SK-N-SH (cell line): ENCODE results near the gene APOE. TPM values are rescaled to one million over a fixed set of nuclear protein-coding genes. Genes with fewer than 3 reads are reported as not detected.

Experiments
- CTCF ChIA-PET: fragments of 300-600, 350-600 bp; formaldehyde crosslinking; extraction: SDS; loops from one replicate; lab custom pipeline; 2021; lab: Yijun Ruan, JAX
- POLR2A ChIA-PET: fragments of 350-600 bp; sonication (Branson Sonifier 250); formaldehyde crosslinking; extraction: SDS; loops from one replicate; lab custom pipeline; 2020; ENCODE audit warnings: antibody characterized with exemption, inconsistent platforms; lab: Yijun Ruan, JAX
- DNase-seq: peaks from one replicate; pipeline ENCODE4 v3.0.0; 2012
- H2AFZ ChIP-seq: fragments of 200-600 bp; sonication (generic); 2 replicates; pipeline ENCODE4 v1.8.1; 2016; ENCODE audit warnings: antibody characterized with exemption, mild to moderate bottlenecking, low read depth
- H3F3A ChIP-seq: fragments of 200-600 bp; sonication (generic); replicated peaks from 2 replicates; pipeline ENCODE3; 2016; ENCODE audit warnings: antibody characterized with exemption, mild to moderate bottlenecking; ENCODE audit not compliant: insufficient read depth
- H3K27ac ChIP-seq, 2 experiments: fragments of 200-500 bp in 1 of 2; fragments of 200-600 bp in 1 of 2; sonication (Bioruptor generic) in 1 of 2; sonication (generic), shearing (Covaris generic) in 1 of 2; 2 replicates each; pipeline versions ENCODE4 v1.5.1 to v1.6.1; 2014 to 2016; ENCODE audit warnings: low read depth in 2 of 2, inconsistent platforms in 1 of 2, low read length in 1 of 2, mild to moderate bottlenecking in 1 of 2, mixed read lengths in 1 of 2
- H3K27me3 ChIP-seq: fragments of 200-600 bp; sonication (generic), shearing (Covaris generic); 2 replicates; pipeline ENCODE4 v1.6.1; 2016; ENCODE audit warnings: mixed run types; ENCODE audit not compliant: insufficient read depth
- H3K36me3 ChIP-seq, 2 experiments: fragments of 200-500 bp in 1 of 2; fragments of 200-600 bp in 1 of 2; sonication (Bioruptor generic) in 1 of 2; sonication (generic) in 1 of 2; replicated peaks in 1 of 2; 2 replicates each; pipeline versions ENCODE3 to v1.5.1; 2014 to 2016; ENCODE audit warnings: low read length in 1 of 2, mild to moderate bottlenecking in 1 of 2; ENCODE audit not compliant: insufficient read depth in 2 of 2, control insufficient read depth in 1 of 2
- H3K4me1 ChIP-seq, 2 experiments: fragments of 200-500 bp in 1 of 2; fragments of 200-600 bp in 1 of 2; sonication (Bioruptor generic) in 1 of 2; sonication (generic), shearing (Covaris generic) in 1 of 2; 2 replicates each; pipeline versions ENCODE4 v1.5.1 to v1.6.1; 2014 to 2016; ENCODE audit warnings: low read depth in 1 of 2, low read length in 1 of 2, mixed run types in 1 of 2; ENCODE audit not compliant: insufficient read depth in 2 of 2, control insufficient read depth in 1 of 2
- H3K4me2 ChIP-seq: fragments of 200-600 bp; sonication (generic), shearing (Covaris generic); 2 replicates; pipeline ENCODE4 v1.6.1; 2017; ENCODE audit warnings: mixed run types
- H3K4me3 ChIP-seq, 2 experiments: fragments of 200-500 bp in 1 of 2; fragments of 200-600 bp in 1 of 2; sonication (Bioruptor generic) in 1 of 2; sonication (generic), shearing (Covaris generic) in 1 of 2; 2 replicates each; pipeline versions ENCODE4 v1.5.1 to v1.8.1; 2014 to 2016; ENCODE audit warnings: low read depth in 2 of 2, inconsistent platforms in 1 of 2, low read length in 1 of 2, mild to moderate bottlenecking in 1 of 2, mixed read lengths in 1 of 2, moderate library complexity in 1 of 2
- H3K79me2 ChIP-seq: fragments of 200-600 bp; sonication (generic); 2 replicates; pipeline ENCODE4 v1.8.1; 2017; ENCODE audit warnings: mild to moderate bottlenecking; ENCODE audit not compliant: insufficient read depth
- H3K9ac ChIP-seq: fragments of 200-600 bp; sonication (generic); 2 replicates; pipeline ENCODE4 v1.6.1; 2017; ENCODE audit warnings: mixed run types
- H3K9me2 ChIP-seq: fragments of 200-600 bp; sonication (generic); 2 replicates; pipeline ENCODE4 v1.6.1; 2017; ENCODE audit warnings: mixed run types
- H3K9me3 ChIP-seq: fragments of 200-600 bp; sonication (generic); 2 replicates; pipeline ENCODE4 v1.6.1; 2017; ENCODE audit warnings: mixed run types, mild to moderate bottlenecking, moderate library complexity
- H4K20me1 ChIP-seq: fragments of 200-600 bp; sonication (generic); 2 replicates; pipeline ENCODE4 v1.6.1; 2017; ENCODE audit warnings: mild to moderate bottlenecking, mixed run types; ENCODE audit not compliant: insufficient read depth
- ELF1 ChIP-seq: IDR thresholded peaks from 2 replicates; pipeline ENCODE4 v1.4.0; 2012
- EZH2phosphoT487 ChIP-seq: fragments of 200-600 bp; sonication (generic); IDR thresholded peaks from 2 replicates; pipeline ENCODE4 v1.6.1; 2017; ENCODE audit warnings: low read depth, mixed run types, mild to moderate bottlenecking, antibody characterized with exemption, moderate library complexity, borderline replicate concordance
- FOXJ3 ChIP-seq: sonication (generic); formaldehyde crosslinking; IDR thresholded peaks from 2 replicates; pipeline ENCODE4 v1.5.1; 2020; ENCODE audit warnings: mild to moderate bottlenecking, missing genetic modification reagents
- GATA2 ChIP-seq: sonication (generic); formaldehyde crosslinking; IDR thresholded peaks from 2 replicates; pipeline ENCODE4 v1.5.0; 2020; ENCODE audit warnings: mild to moderate bottlenecking, missing genetic modification reagents
- RAD21 ChIP-seq: IDR thresholded peaks from 2 replicates; pipeline ENCODE4 v1.6.1; 2012; ENCODE audit warnings: mild to moderate bottlenecking, low read length
- SMC3 ChIP-seq: IDR thresholded peaks from 2 replicates; pipeline ENCODE4 v1.6.1; 2012; ENCODE audit warnings: low read depth, low read length, improper control_type of control experiment
- USF1 ChIP-seq: IDR thresholded peaks from 2 replicates; pipeline ENCODE4 v1.4.0; 2012; ENCODE audit warnings: low read depth, borderline replicate concordance
- ZBTB33 ChIP-seq: IDR thresholded peaks from 2 replicates; pipeline ENCODE4 v1.4.0; 2012; ENCODE audit warnings: low read depth, borderline replicate concordance
- WGBS: methylation state at CpG from one replicate; pipeline ENCODE4 v1.1.6; 2017; ENCODE audit warnings: low lambda C conversion rate; 5-methylcytosine and 5-hydroxymethylcytosine counted together
- polyA plus RNA-seq, 3 experiments: library from polyadenylated mRNA; depleted of rRNA; stranded (reverse); fragments of >200 nt; gene quantifications; 2 replicates each; pipeline ENCODE4 v1.2.3, GENCODE V29; 2012
- TF ChIP-seq, protein P1 (sequence below): fragments of 200-600 bp; sonication (generic); IDR thresholded peaks from 2 replicates; pipeline ENCODE4 v1.6.1; 2017; ENCODE audit warnings: antibody characterized with exemption, mild to moderate bottlenecking, moderate library complexity

The APOE gene
- polyA plus RNA-seq, 1 of the 3 experiments (the other 2 are of a cell fraction): 56.0 TPM

- ChIA-PET POLR2A (interaction anchor here (1.2 kb wide), 1 partner anchor 40 kb away, joined by 3 read pairs; no protein-coding TSS in a partner anchor), CTCF (interaction anchor here (5.9 to 10.2 kb wide), 2 partner anchors 40 to 46 kb away, joined by 57 to 131 read pairs; partner anchors contain the start of gene APOE)
- Histone ChIP-seq H3F3A (peaks cover 8% of the 10 kb centered on the region), H2AFZ (no peak overlapping the region), H3K4me2 (no peak overlapping the region), H4K20me1 (no peaks in the 10 kb centered on the region), H3K9ac (no peak overlapping the region), H3K27ac (no peak overlapping the region), H3K79me2 (peaks cover 3% of the 10 kb centered on the region; the same call in 1 of the 2 replicates), H3K4me1 (peaks cover 0 to 5% of the 10 kb centered on the region in 2 experiments; a peak in 1 of 4 replicates), H3K9me2 (no peaks in the 10 kb centered on the region), H3K27me3 (no peaks in the 10 kb centered on the region), H3K9me3 (no peaks in the 10 kb centered on the region), H3K4me3 (no peak overlapping the region), H3K36me3 (peaks cover 3 to 6% of the 10 kb centered on the region in 2 experiments)
- DNase-seq: no peak
- WGBS: 82% methylated on average over 9 of the region's 9 CpGs
- TF ChIP-seq ZBTB33: no peak
Observed at GRCh38 chr19:44949550-44949949, 44.0 kb downstream of the APOE start.

- Histone ChIP-seq H3K27me3 (no peaks in the 10 kb centered on the region), H3K4me2 (no peak overlapping the region), H3K9ac (no peak overlapping the region), H2AFZ (no peak overlapping the region), H3K9me3 (no peaks in the 10 kb centered on the region), H3K9me2 (no peaks in the 10 kb centered on the region), H3K36me3 (peaks cover 3 to 6% of the 10 kb centered on the region in 2 experiments), H3K4me3 (no peak overlapping the region; a peak in 1 of 4 replicates), H3K4me1 (peaks cover 0 to 14% of the 10 kb centered on the region in 2 experiments; a peak in 2 of 4 replicates), H4K20me1 (peaks cover 10% of the 10 kb centered on the region), H3K79me2 (peaks cover 16% of the 10 kb centered on the region), H3F3A (peaks cover 10% of the 10 kb centered on the region), H3K27ac (no peak overlapping the region; a peak in 1 of 4 replicates)
- 51% methylated on average over 11 of the region's 13 CpGs for WGBS
- ChIA-PET CTCF (interaction anchor here (0.6 to 10.2 kb wide), 25 partner anchors 9 to 227 kb away, joined by 3 to 131 read pairs (median 4); partner anchors contain the start of genes APOE and NECTIN2), POLR2A (no interaction called here)
- TF ChIP-seq, protein P1, sequence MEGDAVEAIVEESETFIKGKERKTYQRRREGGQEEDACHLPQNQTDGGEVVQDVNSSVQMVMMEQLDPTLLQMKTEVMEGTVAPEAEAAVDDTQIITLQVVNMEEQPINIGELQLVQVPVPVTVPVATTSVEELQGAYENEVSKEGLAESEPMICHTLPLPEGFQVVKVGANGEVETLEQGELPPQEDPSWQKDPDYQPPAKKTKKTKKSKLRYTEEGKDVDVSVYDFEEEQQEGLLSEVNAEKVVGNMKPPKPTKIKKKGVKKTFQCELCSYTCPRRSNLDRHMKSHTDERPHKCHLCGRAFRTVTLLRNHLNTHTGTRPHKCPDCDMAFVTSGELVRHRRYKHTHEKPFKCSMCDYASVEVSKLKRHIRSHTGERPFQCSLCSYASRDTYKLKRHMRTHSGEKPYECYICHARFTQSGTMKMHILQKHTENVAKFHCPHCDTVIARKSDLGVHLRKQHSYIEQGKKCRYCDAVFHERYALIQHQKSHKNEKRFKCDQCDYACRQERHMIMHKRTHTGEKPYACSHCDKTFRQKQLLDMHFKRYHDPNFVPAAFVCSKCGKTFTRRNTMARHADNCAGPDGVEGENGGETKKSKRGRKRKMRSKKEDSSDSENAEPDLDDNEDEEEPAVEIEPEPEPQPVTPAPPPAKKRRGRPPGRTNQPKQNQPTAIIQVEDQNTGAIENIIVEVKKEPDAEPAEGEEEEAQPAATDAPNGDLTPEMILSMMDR: peak; percentile 95
- TF ChIP-seq USF1 (no peak), ELF1 (no peak), SMC3 (peak; percentile 74), RAD21 (peak; percentile 72), GATA2 (peak; percentile 62), FOXJ3 (CRISPR knock-in tag) (no peak), EZH2phosphoT487 (no peak)
- peak; percentile 82 for DNase-seq
Observed at GRCh38 chr19:44951179-44952159, 45.9 kb downstream of the APOE start.
